Hematopoietic multipotent progenitor cell treated with erythropoietin and hydrocortisone succinate and interleukin-3 and kit ligand, for 17 days (in vitro differentiated cells): ENCODE measurements around the gene PACS2.
"Not testable (repeated sequence)": the region's sequence is repeated elsewhere in the genome, so short reads cannot be mapped to it uniquely, and the experiment has no call there.

Experiments
- DNase-seq: peaks from one replicate; pipeline ENCODE4 v3.0.0-alpha.2; 2015; ENCODE audit warnings: low spot score

The PACS2 gene

DNA sequence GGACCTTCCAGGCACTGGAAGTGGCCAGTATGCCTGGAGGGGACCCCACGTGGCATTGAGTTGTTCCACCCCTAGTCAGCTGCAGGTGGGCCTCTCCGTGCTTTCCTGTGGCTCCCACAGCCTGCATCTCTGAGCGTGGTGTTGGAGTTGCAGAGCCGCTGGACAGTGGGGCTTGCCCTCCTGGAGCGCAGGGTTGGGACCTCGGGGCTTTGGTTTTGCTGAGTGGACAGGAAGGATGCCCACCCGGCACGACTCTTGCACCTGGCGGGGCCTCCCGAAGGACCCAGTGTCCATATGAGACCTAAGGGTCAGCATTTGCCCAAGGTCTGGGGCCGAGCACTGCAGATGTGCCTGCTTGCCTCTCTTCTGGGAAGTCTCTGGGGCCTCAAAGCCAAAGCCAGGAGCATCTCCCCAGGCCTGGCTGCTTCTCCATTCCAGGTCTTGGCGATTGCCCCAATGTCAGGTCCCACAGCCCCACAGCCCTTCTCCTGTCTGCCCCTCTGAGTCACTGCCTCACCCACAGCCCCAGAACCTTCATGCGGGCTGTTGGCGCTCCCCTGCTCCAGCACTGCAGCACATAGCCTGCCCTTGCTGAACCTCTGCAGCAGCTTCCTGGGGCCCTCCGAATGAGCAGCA lies 1.5 kb downstream of the PACS2 start:
- no peak for DNase-seq

DNA sequence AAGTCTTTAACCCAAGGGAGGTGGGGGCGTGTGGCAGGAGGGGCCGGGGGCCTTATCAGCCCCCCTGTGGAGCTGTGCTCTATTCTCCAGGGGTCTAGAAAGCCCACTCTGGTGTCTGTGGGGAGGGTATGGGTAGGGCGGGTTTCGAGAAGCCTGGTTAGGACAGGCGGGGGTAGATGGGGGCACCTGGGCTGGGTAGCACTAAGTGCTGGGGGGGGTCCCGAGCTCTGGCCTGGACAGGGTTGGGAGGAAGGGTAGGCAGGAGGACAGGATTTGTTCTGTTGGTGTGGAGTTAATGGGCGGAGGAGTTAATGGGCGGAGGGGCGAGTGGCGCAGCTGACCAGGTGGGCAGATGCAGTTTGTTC lies 2.0 kb downstream of the PACS2 start:
- DNase-seq, result no peak

DNA sequence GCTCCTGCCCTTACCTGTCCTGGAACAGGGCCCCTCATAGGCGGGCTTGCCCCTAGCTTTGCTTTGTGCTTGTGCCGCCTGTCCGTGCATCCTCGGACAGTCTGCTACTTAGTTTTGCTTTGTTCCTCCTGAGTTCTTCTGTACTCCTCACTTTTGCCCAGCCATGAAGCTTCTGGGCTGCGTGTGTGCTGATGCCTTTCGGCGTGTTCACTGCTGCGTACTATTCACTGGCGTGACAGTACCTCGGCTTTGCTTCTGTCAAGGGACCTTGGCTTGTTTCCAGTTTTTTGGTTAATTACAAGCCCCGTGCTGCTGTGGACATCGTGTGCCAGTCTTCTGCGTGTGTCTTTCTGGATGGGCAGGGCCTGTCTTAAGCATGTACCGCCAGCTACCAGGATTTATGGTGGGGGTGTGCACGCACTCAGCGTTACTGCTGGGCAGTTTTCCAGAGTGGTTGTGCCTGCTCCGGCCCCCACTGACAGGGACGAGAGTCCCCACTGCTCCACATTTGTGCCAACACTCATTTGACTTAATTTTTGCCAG lies 2.5 kb downstream of the PACS2 start:
- no peak for DNase-seq

DNA sequence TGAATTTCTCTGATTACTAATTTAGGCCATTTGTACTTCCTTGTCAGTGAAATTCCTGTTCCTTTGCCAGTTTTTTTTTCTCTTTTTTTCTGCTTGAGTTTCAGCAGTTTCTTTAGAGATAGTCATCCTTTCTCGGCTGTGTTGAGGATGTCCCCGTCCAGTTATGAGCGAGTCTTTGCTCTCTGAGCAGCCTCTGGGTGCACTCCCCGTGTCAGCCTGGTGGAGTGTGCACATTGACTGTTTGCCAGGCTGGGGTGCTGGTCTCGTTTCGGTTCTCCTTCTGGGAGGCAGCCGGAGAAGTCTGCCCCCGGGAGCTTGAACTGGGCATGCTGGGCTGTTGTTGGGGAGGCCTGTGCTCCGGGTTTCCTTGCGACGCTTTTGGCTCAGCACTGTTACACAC lies 3.0 kb downstream of the PACS2 start:
- DNase-seq, result no peak

DNA sequence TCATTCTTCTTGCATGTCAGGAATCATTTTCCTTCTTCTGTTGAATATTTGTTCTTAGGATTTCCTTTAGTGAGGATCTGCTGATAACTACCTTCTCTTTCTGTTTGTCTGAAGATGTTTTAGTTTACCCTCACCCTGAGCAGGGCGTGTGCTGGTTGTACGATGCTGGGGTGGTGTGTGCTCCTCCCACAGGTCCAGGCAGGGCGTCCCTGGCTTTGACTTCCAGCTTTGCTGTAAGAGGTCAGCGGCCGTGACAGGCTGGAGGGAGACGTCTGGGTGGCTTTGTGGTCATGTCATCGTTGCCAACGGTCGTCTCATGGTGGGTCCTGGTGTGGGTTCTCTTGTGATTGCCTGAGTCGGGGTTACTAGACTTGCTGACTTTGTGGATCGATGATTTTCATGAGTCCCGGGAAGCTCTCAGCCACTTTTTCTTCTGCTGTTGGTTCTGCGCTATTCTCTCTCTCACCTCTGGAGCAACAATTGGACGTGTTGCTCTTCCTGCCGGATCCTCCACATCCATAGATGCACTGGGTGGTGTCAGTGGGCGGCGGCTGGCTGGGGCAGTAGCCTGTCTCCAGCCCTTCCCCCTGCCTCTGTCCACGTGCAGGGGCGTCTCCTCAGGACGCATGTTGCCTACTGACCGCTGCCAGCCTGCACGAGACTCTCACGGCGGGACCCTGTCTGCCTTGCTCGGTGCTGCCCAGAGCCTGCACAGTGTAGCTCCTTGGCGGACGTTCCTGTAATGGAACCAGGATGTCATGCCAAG lies 8.4 kb downstream of the PACS2 start:
- no peak for DNase-seq

DNA sequence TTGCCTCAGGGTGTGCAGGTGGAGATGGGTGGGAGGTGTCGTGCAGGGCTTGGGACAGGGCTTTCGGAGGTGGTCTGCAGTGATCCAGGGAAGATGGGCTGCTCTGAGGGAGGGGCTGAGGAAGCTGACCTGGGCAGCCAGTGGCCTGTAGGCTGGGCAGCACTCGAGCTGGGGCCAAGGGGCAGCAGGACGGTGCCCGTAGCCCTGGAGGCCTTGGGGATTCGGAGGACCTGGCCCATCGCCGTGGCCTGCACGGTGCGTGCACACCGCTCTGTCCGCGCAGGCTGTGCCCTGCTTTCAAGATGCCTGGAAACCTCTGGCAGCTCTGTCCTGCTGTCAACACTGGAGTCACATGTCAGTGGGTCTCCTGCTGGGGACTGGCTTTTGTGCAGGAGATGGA lies 9.1 kb downstream of the PACS2 start:
- no peak for DNase-seq

DNA sequence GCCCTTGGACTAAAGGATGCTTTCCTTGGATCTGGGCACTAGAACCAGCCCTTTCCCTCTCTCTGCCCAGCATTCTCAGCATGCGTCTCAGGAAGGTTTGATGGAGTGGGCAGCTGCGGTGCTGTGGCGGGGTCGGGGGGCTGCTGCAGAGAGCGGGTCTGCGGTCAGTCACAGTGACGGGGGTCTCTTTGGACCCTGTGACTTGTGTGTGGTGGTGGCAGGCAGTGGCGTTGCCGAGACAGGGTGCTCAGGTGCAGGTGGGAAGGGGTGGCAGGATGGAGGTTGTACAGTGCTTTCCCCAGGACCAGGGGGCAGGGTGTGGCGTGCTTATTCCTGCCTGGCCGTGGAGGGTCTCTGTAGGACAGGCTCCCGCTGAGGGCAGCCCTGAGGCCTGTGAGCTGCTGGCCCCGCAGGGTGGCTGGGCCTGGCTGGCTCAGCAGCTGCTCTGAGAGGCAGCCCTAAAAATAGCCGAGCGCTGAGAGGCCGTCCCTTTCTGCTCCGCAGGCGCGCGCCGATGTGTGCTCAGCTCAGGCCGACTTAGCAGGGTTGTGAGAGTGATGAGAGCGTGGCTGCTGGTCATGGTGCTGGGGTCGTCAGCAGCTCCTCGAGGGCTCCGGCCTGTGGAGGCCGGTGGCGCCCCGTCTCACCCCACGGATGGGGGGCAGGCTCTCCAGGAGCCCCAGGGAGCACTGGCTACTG lies 9.7 kb downstream of the PACS2 start:
- no peak for DNase-seq

DNA sequence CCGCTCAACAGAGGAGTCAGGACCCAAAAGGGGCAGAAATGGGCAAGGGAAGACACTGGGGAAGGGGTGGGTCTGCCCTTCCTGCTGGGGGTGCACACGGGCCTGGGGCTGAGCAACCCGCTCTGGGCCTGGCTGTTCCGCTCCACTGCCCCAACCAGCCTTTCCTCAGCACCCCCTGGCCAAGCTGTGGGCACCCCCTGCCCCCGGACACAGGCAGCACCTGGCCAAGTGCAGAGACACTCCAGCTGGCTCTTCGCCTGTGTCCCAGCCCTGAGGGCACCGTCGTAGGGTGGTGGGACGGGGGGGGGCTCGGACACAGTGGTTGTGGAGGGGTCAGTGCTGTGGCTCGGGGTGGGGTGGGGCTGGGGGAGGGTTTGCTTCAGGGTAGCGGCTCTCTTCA lies 10.3 kb downstream of the PACS2 start:
- DNase-seq, result no peak

DNA sequence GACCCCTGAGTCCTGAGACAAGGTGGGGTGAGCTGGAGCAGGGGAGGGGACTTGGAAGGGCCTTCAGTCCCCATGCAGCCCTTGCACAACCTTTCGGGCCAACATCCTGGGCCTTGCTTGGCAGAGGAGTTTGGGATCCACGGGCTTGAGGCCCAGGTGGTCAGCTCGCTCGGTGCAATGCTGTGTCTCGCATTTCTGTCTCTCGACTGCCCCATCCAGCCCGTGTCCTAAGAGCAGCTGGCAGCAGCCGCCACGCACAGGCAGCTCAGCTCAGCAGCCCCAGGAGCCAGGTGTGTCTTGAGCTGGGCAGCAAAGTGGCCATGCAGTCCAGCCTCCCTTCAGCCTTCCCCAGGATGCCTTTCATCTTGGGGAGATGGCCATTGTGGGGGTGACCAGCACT lies 10.8 kb downstream of the PACS2 start:
- no peak for DNase-seq

DNA sequence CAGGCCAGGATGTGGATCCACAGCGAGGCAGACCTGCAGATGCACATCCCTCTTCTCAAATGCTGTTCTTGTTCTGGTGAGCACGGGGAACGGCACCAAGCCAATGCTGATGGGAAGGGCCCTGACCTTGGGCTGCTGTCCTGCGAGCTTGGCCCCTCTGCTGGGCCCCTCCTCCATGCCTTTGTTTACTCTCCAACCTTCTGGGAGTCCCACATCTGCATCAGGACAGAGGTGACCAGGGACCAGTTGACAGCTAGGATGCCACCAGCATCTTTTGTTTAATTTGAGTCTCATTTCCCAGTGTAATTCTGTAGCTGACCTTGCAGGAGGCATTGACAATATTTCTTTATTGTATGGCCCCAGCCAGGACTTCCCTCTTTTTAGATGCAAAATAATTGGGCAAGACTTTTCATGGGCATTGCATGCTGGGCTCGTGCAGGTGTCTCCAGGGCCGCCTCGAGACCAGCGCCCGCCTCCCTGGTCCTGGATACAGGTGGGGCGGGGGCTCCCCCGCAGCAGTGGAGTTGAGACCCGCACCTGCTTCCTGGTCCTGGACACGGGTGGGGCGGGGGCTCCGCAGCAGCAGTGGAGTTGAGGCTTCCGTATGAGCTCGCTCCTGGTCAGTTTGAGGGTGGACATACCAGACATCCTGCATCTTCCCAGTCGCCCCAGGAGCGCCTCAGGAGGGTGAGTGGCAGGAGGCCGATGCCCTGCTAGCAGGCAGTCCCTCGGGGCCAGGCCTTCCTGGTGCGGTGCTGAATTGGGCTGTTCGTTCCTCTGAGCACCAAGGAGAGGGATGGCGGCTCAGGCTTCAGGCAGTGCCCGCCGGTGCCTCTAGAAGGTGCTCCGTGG lies 11.4 kb downstream of the PACS2 start:
- no peak for DNase-seq

DNA sequence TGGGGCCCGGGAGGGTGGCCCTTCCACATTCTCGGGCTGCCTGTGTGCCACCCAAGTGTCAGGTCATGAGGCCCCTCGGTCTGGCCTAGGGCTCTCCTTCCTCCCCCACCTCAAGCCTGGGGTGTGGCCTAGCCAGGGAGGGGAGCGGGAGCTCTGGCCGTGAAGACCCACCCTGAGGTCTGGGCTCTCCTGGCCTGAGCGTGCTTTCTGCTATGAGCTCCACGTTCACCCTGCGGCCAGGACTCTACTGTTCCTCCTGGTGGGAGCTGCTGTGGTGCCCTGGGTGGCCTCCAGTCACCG lies 12.0 kb downstream of the PACS2 start:
- no peak for DNase-seq

DNA sequence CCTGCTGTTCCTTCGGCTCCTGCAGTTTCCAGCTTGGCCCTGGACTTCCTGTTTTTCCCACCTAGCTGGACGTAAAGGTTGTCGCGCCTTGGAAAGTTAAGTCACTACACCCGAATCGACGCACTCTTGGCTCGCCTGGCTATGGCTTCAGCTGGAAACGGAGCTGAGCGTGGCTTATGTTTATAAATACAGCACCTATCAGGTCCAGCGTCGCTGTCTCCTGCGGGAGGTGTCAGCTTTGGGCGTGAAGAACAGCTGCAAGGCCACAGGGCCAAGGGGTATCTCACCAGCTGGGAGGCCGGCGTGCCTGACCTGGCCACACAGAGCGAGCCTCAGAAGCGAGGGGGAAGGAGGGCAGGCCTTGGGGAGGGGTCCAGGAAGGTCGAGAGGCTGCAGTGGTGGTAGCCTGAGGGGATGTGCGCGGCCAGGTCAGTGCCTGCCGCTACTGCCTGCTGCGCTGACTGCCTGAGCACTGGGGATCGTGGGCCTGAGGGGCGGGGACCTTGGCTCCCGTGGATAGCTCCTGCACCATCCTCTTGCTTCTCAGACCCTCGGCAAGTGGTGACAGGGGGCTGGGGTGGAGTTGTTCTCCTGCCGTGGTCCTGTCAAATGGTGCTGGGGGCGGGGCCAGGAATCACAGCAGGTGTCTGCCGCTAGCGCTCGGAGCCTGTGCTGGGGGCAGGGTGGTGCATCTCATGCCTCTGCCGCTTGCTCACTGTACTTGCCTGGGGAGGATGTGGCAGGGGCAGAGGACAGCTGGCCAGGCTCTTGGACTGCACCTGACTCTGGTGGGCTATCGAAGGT lies 12.5 kb downstream of the PACS2 start:
- no peak for DNase-seq

DNA sequence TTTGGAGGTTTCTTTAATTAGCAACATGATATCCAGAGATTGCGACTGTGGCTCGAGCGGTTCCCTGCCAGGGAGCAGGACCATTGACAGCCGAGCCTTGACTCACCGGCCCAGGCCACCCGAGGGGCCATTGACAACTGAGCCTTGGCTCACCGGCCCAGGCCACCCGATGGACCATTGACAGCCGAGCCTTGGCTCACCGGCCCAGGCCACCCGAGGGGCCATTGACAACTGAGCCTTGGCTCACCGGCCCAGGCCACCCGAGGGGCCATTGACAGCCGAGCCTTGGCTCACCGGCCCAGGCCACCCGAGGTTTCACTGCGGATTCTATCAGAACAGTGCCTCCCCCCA lies 13.1 kb downstream of the PACS2 start:
- DNase-seq, result not testable (repeated sequence)

DNA sequence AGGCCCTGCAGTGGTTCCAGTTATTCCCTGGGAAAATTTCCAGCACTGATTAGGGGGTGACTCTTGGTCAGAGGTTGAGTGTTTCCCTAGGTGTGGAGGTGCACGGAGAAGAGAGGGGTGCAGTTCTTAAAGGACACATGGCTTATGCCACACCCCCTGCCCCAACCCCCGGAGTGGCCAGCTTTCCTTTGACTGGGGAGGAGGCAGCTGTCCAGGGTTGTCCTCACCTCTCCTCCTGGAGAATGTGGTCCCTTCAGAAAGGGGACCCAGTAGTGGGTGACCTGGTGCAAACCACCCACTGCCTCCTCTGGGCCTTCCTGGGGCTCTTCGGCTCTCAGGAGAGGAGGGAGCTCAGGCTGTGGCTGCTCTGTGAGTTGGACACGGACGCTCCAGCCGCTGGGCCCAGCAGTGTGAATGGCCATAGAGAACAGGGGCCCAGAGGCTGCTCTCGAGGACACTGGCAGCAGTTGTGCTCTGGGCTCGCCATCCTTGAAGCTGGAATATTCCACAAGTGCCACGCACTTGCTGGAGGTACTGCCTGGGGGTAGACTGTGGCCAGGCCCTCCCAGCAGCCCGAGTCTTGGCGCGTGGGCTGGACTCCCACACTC lies 13.6 kb downstream of the PACS2 start:
- DNase-seq, result no peak

DNA sequence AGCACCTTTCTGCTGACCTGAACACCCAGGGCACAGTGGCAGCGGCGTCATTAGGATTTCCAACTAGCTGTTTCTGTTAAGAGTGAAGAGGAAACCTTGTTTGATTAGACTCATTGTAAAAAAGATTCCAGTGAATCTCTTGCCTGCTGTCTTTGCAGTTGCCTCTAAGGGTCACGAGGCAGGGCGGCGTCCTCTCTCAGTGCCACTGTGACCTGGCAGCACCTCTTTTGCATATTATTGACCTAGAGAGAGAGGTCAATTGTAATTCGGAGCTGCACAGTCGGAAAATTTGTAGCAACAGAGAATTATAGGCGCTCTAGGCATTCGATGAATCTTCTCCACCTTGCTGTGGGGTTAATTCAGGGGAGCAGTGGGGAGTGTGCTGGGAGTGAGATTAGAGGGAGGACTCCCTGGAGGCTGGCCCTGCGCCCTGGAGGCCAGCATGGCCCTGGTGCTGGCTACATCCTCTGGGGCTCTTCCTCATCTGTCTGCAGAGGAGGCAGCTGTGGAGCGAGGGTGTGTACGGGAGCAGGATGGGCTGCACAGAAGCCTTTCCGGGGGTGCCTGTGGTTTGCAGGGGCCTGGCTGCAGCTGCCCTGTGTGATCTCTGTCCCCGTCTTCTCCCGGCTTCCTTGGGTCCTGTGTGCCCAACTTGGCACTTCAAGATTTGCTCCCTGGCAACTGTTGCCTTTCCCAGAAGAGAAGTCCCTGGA lies 14.3 kb downstream of the PACS2 start:
- no peak for DNase-seq

DNA sequence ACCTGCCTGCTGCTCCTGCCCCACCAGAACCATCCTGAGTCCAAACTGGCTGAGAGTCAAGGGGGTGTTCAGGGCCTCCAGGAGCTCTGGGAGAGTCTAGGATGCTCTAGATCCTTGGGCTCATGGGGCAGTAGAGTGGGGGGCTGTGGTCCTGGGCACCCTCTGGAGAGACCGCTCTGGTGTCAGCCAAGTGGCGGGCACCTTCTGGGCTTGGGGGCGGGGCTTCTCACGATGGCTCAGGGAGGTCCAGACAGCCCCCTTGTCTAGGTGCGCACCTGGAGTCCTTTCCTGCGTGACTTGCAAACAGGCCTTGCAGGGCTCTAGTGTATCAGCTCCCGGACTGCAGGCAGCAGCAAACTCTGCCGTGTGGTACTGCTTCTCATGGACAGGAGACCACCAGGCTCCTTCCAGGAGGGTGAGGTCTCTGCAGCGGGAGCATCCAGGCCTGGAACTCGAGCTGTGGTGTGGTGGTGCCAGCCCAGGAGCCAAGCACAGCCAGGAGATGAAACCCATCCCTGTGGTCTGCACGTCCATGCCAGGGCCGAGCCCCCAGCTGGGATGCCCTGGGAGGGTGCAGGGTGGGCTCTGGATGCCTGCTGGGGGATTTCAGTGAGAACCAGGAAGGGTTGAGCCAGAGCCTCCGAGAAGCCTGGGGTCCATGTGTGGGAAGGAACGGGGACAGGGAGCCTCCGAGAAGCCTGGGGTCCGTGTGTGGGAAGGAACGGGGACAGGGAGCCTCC lies 15.0 kb downstream of the PACS2 start:
- DNase-seq, result no peak

DNA sequence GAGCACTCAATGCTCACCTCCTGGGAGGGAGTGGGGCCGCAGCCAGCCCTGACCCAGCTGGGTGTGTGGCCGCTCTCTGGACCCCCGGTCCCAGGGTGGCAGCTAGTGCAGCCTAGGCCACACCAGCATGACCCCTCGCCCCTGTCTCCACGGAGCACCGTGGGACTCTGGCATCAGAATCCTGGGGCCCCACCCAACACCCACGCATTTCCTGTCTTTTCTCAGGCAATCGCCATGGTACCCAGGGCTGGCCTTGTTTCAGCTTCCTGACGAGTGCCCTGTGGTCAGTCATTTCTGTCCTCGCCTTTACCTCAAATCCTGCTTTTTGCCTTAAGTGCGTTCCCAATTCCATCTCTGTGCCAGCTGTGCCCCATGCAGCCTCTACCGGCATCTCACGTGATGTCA lies 15.9 kb downstream of the PACS2 start:
- DNase-seq, result no peak

DNA sequence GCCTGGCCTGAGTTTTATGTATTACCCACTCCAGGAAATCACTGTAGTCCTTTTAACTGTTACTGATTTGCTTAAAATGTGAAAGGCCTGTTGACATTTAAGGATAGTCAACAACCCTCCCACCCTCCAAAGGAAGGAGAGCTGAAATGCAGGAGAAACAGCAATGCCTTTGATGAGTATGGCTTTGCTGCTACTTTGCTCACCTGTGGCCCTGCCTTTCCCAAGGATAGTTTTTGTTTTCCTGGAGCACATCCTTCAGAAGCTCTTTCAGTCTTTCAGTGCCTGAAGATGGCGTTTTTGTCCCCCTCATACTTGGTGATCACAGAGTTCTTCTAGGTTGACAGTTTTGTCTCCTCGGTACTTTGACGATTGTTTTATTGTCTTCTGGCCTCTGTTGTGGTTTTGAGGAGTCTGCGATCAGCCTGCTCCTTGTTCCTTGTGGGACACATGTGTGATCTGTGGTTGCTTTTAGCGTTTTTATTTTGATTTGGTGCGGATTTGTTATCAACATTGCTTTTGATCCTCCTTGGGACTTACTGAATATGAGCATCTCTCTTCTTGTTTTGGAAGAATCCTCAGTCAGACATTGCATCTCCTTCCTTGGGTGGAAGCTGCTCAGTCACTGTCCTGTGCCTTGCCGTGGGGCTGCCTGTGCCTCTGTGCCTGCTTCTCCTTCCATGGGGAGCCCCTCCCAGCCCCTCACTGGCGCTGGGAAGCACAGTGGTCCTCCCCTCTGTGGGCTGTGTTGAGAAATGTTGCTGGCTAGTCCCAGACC lies 17.2 kb downstream of the PACS2 start:
- no peak for DNase-seq

DNA sequence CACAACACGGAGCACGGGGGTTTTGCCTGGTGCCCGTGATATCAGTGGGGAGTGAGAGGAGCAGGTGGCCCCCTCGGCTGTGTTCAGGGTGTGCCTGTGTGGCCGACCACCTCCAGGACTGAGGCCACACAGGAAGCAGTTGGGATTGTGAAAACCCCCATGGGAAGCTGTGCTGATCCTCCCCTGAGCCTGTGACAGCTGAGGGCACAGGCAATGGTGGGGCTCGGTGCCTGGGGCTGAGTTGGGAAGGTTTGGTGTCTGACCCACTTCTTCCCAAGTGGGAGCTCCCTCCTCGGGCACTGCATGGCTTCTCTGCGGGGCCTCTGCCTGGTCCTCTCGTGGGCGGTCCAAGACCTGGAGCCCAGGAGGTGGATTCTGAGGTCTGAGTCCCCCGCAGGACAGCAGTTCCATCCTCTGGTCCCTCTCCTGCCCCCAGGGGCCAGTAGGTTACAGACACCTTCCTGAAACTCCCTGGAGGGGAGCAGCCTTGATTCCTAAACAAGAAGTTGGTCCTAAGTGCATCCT lies 17.9 kb downstream of the PACS2 start:
- no peak for DNase-seq
